ENCODE measurements around the gene ATP2A3. TPM values are rescaled to one million over a fixed set of nuclear protein-coding genes. Genes with fewer than 3 reads are reported as not detected.

Gene ATP2A3
- total and polyA plus RNA-seq, 3 experiments from 2014 or later = 105 to 111 (median 108) TPM

DNA sequence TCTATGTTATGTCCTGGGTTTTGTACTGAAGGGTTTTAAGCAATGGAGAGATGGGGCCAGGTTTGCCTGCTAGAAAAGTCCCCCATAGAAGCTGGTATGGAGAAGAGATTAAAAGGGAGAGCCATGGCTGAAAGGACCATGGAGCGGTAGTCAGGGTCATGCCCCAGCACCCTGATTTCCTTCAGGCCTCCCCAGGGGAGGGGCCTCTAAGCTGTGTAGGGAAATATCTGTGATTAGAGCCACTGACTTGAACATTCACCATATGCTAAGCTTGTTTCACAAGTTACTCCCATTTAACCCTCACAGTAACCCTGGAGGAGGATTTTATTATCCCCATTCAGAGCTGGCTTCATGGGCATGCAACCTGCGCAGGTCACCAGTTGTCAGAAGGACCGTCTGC lies 3.8 kb upstream of the ATP2A3 start:
- Histone ChIP-seq H3K27me3 (ENCODE audit: insufficient read depth, low read length, poor library complexity, severe bottlenecking) (no peaks in the 10 kb centered on the region), H3K27ac (ENCODE audit: low read depth, low read length) (no peak overlapping the region), H3K36me3 (ENCODE audit: insufficient read depth, low read length) (no peaks in the 10 kb centered on the region), H3K9me3 (ENCODE audit: low read length) (no peaks in the 10 kb centered on the region), H3K4me3 (ENCODE audit: low read length) (no peak overlapping the region), H3K4me1 (ENCODE audit: insufficient read depth, low read length) (peaks cover 21% of the 10 kb centered on the region)
- DNase-seq = no peak
- H3K36me3 Mint-ChIP-seq = peaks cover 0 to 6% (median 0%) of the 10 kb centered on the region in 3 donors
- peak overlapping the region in 1 of 7 donors; percentile 14 for H3K4me3 Mint-ChIP-seq
- POLR2A ChIA-PET = no interaction called here
- CTCF ChIA-PET = interaction anchor here (1.0 kb wide), 1 partner anchor 37 kb away, joined by 4 read pairs; no protein-coding TSS in a partner anchor
- peaks cover 0 to 2% (median 0%) of the 10 kb centered on the region in 5 donors for H3K9me3 Mint-ChIP-seq
- no peak overlapping the region for H3K27ac Mint-ChIP-seq
- peaks cover 25 to 34% (median 32%) of the 10 kb centered on the region in 3 donors for H3K4me1 Mint-ChIP-seq
- H3K27me3 Mint-ChIP-seq = peaks cover 0 to 3% of the 10 kb centered on the region in 2 donors

GRCh38 chr17:3966720-3967363 lies 2.6 kb upstream of the ATP2A3 start:
- H3K4me3 Mint-ChIP-seq = peak overlapping the region in 5 of 7 donors; percentile 12 to 77 (median 52)
- H3K27ac Mint-ChIP-seq = peak overlapping the region in 1 of 8 donors; percentile 75
- Histone ChIP-seq H3K4me3 (ENCODE audit: low read length) (no peak overlapping the region), H3K27me3 (ENCODE audit: insufficient read depth, low read length, poor library complexity, severe bottlenecking) (no peaks in the 10 kb centered on the region), H3K9me3 (ENCODE audit: low read length) (no peaks in the 10 kb centered on the region), H3K4me1 (ENCODE audit: insufficient read depth, low read length) (peaks cover 21% of the 10 kb centered on the region), H3K36me3 (ENCODE audit: insufficient read depth, low read length) (no peaks in the 10 kb centered on the region), H3K27ac (ENCODE audit: low read depth, low read length) (no peak overlapping the region)
- H3K27me3 Mint-ChIP-seq = peaks cover 0 to 3% of the 10 kb centered on the region in 2 donors
- peaks cover 0 to 9% (median 0%) of the 10 kb centered on the region in 3 donors for H3K36me3 Mint-ChIP-seq
- ChIA-PET POLR2A (no interaction called here), CTCF (interaction anchor here (1.0 to 3.0 kb wide), 2 partner anchors 38 to 53 kb away, joined by 4 to 17 read pairs; no protein-coding TSS in a partner anchor)
- H3K4me1 Mint-ChIP-seq = peaks cover 25 to 34% (median 32%) of the 10 kb centered on the region in 3 donors
- no peak for DNase-seq
- peaks cover 0 to 2% (median 0%) of the 10 kb centered on the region in 5 donors for H3K9me3 Mint-ChIP-seq

GRCh38 chr17:3965118-3965800 lies 1.0 kb upstream of the ATP2A3 start:
- Histone ChIP-seq H3K4me3 (ENCODE audit: low read length) (peak overlapping the region; percentile 78), H3K36me3 (ENCODE audit: insufficient read depth, low read length) (no peaks in the 10 kb centered on the region), H3K4me1 (ENCODE audit: insufficient read depth, low read length) (peaks cover 37% of the 10 kb centered on the region), H3K27ac (ENCODE audit: low read depth, low read length) (peak overlapping the region; percentile 84), H3K9me3 (ENCODE audit: low read length) (no peaks in the 10 kb centered on the region), H3K27me3 (ENCODE audit: insufficient read depth, low read length, poor library complexity, severe bottlenecking) (no peaks in the 10 kb centered on the region)
- Mint-ChIP-seq H3K4me3 (peak overlapping the region; percentile 93 to 97 (median 95)), H3K36me3 (peaks cover 0 to 17% (median 3%) of the 10 kb centered on the region in 3 donors), H3K27me3 (no peaks in the 10 kb centered on the region), H3K4me1 (peaks cover 39 to 48% (median 47%) of the 10 kb centered on the region in 3 donors), H3K27ac (peak overlapping the region; percentile 88 to 98 (median 97)), H3K9me3 (peaks cover 0 to 2% (median 0%) of the 10 kb centered on the region in 5 donors)
- DNase-seq = peak; percentile 53 to 78 (median 63)
- POLR2A ChIA-PET = interaction anchor here (0.5 to 1.6 kb wide), 14 partner anchors 10 to 1080 kb away, joined by 3 to 13 read pairs (median 4); partner anchors contain the start of genes CAMKK1, CYB5D2 and ZZEF1
- CTCF ChIA-PET = interaction anchor here (0.8 to 3.0 kb wide), 12 partner anchors 13 to 119 kb away, joined by 3 to 17 read pairs (median 4); partner anchors contain the start of gene NCBP3

GRCh38 chr17:3963237-3964201 lies 718 bp downstream of the ATP2A3 start:
- ChIA-PET POLR2A (interaction anchor here (0.6 to 1.6 kb wide), 5 partner anchors 43 to 180 kb away, joined by 3 to 4 read pairs (median 3); no protein-coding TSS in a partner anchor), CTCF (interaction anchor here (1.3 to 3.0 kb wide), 3 partner anchors 42 to 50 kb away, joined by 4 to 17 read pairs (median 5); no protein-coding TSS in a partner anchor)

DNA sequence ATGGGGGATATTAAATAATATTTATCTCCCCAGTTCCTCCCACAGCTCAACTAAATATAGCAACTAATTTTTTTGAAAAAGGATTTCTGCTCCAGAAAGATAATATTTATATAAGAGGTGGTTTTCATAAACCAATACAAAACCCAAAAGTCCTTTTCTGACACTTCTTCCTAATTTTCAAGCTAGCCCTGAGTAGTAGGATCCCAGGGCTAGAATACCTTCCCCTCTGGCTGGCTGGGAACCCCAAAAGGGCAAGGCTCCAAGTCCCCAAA lies 1.3 kb downstream of the ATP2A3 start:
- no peaks in the 10 kb centered on the region for H3K9me3 ChIP-seq (ENCODE audit: low read length)
- H3K4me3 Mint-ChIP-seq = peak overlapping the region; percentile 84 to 96 (median 91)
- H3K4me1 Mint-ChIP-seq = peaks cover 56 to 67% (median 66%) of the 10 kb centered on the region in 3 donors
- H3K27ac Mint-ChIP-seq = peak overlapping the region; percentile 80 to 95 (median 91)
- H3K9me3 Mint-ChIP-seq = peaks cover 0 to 2% (median 0%) of the 10 kb centered on the region in 5 donors
- peaks cover 5% of the 10 kb centered on the region for H3K36me3 ChIP-seq (ENCODE audit: insufficient read depth, low read length)
- ChIA-PET CTCF (interaction anchor here (1.3 to 1.5 kb wide), 2 partner anchors 42 to 49 kb away, joined by 4 to 5 read pairs; no protein-coding TSS in a partner anchor), POLR2A (interaction anchor here (0.6 to 1.1 kb wide), 2 partner anchors 43 to 180 kb away, joined by 3 read pairs; no protein-coding TSS in a partner anchor)
- H3K27ac ChIP-seq (ENCODE audit: low read depth, low read length) = peak overlapping the region; percentile 70
- peaks cover 50% of the 10 kb centered on the region for H3K4me1 ChIP-seq (ENCODE audit: insufficient read depth, low read length)
- H3K27me3 Mint-ChIP-seq = no peaks in the 10 kb centered on the region
- peak overlapping the region; percentile 92 for H3K4me3 ChIP-seq (ENCODE audit: low read length)
- peaks cover 0 to 27% (median 3%) of the 10 kb centered on the region in 3 donors for H3K36me3 Mint-ChIP-seq
- no peak for DNase-seq
- H3K27me3 ChIP-seq (ENCODE audit: insufficient read depth, low read length, poor library complexity, severe bottlenecking) = no peaks in the 10 kb centered on the region

More at GRCh38 chr17:3963237-3964201, 718 bp downstream of the ATP2A3 start:
- Histone ChIP-seq H3K36me3 (ENCODE audit: insufficient read depth, low read length) (no peaks in the 10 kb centered on the region), H3K4me3 (ENCODE audit: low read length) (peak overlapping the region; percentile 92), H3K27me3 (ENCODE audit: insufficient read depth, low read length, poor library complexity, severe bottlenecking) (no peaks in the 10 kb centered on the region), H3K27ac (ENCODE audit: low read depth, low read length) (peak overlapping the region; percentile 70), H3K4me1 (ENCODE audit: insufficient read depth, low read length) (peaks cover 50% of the 10 kb centered on the region), H3K9me3 (ENCODE audit: low read length) (no peaks in the 10 kb centered on the region)
- Mint-ChIP-seq H3K27ac (peak overlapping the region; percentile 80 to 95 (median 91)), H3K4me1 (peaks cover 52 to 61% (median 60%) of the 10 kb centered on the region in 3 donors), H3K4me3 (peak overlapping the region; percentile 84 to 96 (median 91)), H3K36me3 (peaks cover 0 to 21% (median 3%) of the 10 kb centered on the region in 3 donors), H3K9me3 (peaks cover 0 to 2% (median 0%) of the 10 kb centered on the region in 5 donors), H3K27me3 (no peaks in the 10 kb centered on the region)
- DNase-seq = peak; percentile 60 to 87 (median 75)

DNA sequence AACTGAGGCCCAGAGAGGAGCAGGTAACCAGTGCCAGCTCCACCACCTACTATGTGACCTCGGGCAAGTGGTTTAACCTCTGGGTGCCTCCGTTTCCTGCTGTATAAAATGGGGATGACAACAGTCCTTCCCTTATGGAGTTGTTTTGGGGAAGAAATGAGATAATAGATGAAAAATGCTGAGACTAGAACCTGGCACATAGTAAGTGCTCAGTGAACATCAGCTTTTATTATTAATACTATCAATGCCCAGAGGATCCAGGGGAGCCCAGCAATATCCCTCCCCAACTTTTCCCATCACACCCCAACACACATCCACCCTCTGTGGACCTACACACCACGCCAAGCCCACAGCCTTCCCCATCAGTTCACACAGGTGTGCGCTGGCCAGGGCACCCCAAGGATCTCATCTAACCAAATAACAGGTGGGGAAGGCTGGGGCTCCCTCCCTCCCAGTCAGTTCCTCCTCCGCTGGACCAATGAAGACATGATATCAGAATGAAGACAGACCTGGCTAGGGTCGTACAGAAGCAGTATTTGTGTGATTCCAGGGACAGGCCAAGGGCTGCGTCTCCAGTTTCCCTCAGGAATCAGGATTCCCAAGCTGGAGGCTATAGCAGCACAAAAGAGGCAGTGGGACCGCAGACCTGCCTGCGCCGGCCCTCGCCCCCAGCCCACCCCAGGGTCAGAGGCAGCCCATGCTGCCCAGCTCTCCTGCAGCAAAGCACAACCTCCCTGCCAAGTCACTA lies 1.8 kb downstream of the ATP2A3 start:
- Histone ChIP-seq H3K9me3 (ENCODE audit: low read length) (no peaks in the 10 kb centered on the region), H3K36me3 (ENCODE audit: insufficient read depth, low read length) (peaks cover 5% of the 10 kb centered on the region), H3K4me3 (ENCODE audit: low read length) (peak overlapping the region; percentile 92), H3K4me1 (ENCODE audit: insufficient read depth, low read length) (peaks cover 53% of the 10 kb centered on the region), H3K27ac (ENCODE audit: low read depth, low read length) (peak overlapping the region; percentile 40), H3K27me3 (ENCODE audit: insufficient read depth, low read length, poor library complexity, severe bottlenecking) (no peaks in the 10 kb centered on the region)
- Mint-ChIP-seq H3K4me3 (peak overlapping the region; percentile 84 to 96 (median 91)), H3K4me1 (peaks cover 61 to 72% (median 70%) of the 10 kb centered on the region in 3 donors), H3K36me3 (peaks cover 0 to 32% (median 3%) of the 10 kb centered on the region in 3 donors), H3K27ac (peak overlapping the region; percentile 81 to 99 (median 92)), H3K27me3 (no peaks in the 10 kb centered on the region), H3K9me3 (peaks cover 0 to 2% (median 0%) of the 10 kb centered on the region in 5 donors)
- CTCF ChIA-PET = interaction anchor here (1.3 to 1.5 kb wide), 2 partner anchors 43 to 48 kb away, joined by 4 to 5 read pairs; no protein-coding TSS in a partner anchor
- POLR2A ChIA-PET = interaction anchor here (0.6 kb wide), 1 partner anchor 95 kb away, joined by 3 read pairs; no protein-coding TSS in a partner anchor
- DNase-seq = no peak

Measured in CD8-positive, alpha-beta memory T cell (primary cell).